Mucosa of descending colon (tissue), 3 donors: Measurements from ENCODE around the gene NCOA4. TPM values are rescaled to one million over a fixed set of nuclear protein-coding genes. Genes with fewer than 3 reads are reported as not detected.

ENCODE experiments used
- ATAC-seq: fragments of 200-7000 bp; cut with Tn5 transposase; one replicate; pipeline ENCODE4 v1.9.1; 2020; ENCODE audit warnings: mild to moderate bottlenecking, moderate library complexity
- DNase-seq, 3 donors: peaks; one replicate each; pipeline ENCODE4 v3.0.0-alpha.2; 2020
- H3K36me3 ChIP-seq: fragments of 200-600 bp; one replicate; pipeline ENCODE4 v1.8.0; 2021; ENCODE audit warnings: low read depth, mild to moderate bottlenecking
- H3K4me1 ChIP-seq: fragments of 200-600 bp; one replicate; pipeline ENCODE4 v1.8.0; 2021; ENCODE audit warnings: low read depth, mild to moderate bottlenecking
- H3K4me3 ChIP-seq: fragments of 200-600 bp; one replicate; pipeline ENCODE4 v1.8.0; 2021; ENCODE audit warnings: mild to moderate bottlenecking
- H3K9me3 ChIP-seq: fragments of 200-600 bp; one replicate; pipeline ENCODE4 v1.8.0; 2021; ENCODE audit warnings: mild to moderate bottlenecking
- intact Hi-C, 2 donors: fragments of 100-400 bp; cut with DNase I in 1 of 2; cut with micrococcal nuclease in 1 of 2; formaldehyde crosslinking; loops; one replicate each; pipeline versions ENCODE4 v1.11.0 to v1.11.1; 2022; cut with DNase I, micrococcal nuclease
- total RNA-seq, 3 donors: library from RNA; stranded (reverse); fragmentation: NEBNext Ultra II Directional in 2 of 3; extraction: Animal tissue kit (Norgen Biotek cat#: 25700) in 2 of 3; gene quantifications; one replicate each; pipeline versions ENCODE4 v1.2.1 to v1.2.4, GENCODE V29; 2021 to 2023
- TF ChIP-seq, protein P1 (sequence below): fragments of 200-600 bp; IDR thresholded peaks from one replicate; pipeline ENCODE4 v1.8.0; 2022; ENCODE audit warnings: antibody characterized with exemption, mild to moderate bottlenecking
- donor health status: DM: no; HTN: no; CAD: no; lungs with moderate emphysema.
- donor health status: DM: no; HTN: no; CAD: no.
- donor health status: DM: no; HTN: yes; CAD: no.

Gene NCOA4
- total RNA-seq, 3 donors from 2014 or later = 183 to 206 (median 193) TPM

DNA sequence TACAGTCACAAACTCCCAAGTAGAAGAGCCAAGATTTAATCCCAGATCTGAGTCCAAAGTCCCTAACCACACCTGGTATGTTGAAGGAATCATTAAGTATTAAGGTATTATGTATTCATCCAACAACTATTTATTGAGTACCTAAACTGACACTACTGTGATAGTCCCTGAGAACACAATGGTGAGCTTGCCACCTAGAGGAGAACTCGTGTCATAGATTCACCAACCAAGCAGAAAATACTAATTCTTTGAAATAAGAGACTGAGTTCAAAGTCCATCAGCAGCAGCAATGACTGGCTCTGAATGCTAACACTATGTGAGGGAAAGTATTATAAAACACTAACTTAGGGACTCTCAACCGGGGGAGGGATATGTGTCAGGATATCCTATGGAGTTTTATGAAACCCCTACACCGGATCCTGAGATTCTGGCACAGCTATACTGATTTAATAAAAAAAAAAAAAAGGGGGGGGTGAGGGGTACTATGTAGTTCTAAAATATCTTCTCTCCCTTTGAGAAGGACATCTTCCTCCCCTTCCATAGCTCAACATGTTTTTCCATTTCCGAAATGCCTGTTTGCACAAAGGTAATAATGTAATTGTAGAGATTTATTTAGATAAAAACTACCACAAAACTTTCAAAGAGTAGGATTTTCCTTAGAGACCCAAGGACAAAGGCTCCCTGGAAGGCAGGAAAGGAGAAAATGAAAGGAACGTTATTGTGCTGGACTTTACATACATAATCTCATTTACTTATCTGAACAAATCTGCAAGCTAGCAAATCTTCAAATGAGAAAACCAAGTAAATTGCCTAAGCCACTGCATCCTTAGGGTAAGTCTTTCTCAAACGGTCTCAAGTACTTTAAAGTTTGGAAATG is 1.6 kb downstream of the NCOA4 start:
- TF ChIP-seq, protein P1, sequence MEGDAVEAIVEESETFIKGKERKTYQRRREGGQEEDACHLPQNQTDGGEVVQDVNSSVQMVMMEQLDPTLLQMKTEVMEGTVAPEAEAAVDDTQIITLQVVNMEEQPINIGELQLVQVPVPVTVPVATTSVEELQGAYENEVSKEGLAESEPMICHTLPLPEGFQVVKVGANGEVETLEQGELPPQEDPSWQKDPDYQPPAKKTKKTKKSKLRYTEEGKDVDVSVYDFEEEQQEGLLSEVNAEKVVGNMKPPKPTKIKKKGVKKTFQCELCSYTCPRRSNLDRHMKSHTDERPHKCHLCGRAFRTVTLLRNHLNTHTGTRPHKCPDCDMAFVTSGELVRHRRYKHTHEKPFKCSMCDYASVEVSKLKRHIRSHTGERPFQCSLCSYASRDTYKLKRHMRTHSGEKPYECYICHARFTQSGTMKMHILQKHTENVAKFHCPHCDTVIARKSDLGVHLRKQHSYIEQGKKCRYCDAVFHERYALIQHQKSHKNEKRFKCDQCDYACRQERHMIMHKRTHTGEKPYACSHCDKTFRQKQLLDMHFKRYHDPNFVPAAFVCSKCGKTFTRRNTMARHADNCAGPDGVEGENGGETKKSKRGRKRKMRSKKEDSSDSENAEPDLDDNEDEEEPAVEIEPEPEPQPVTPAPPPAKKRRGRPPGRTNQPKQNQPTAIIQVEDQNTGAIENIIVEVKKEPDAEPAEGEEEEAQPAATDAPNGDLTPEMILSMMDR = peak; percentile 48
- peak; percentile 70 for ATAC-seq
- Histone ChIP-seq H3K4me3 (no peak overlapping the region), H3K36me3 (no peaks in the 10 kb centered on the region), H3K9me3 (no peaks in the 10 kb centered on the region), H3K4me1 (peaks cover 56% of the 10 kb centered on the region)
- intact Hi-C loops = no loop called here
- DNase-seq = peak in 1 of 3 donors; percentile 54

GRCh38 chr10:46026106-46026505 is 4.3 kb downstream of the NCOA4 start:
- peaks cover 75% of the 10 kb centered on the region for H3K4me1 ChIP-seq
- DNase-seq = no peak
- H3K4me3 ChIP-seq = no peak overlapping the region
- TF ChIP-seq, protein P1 = no peak
- no peaks in the 10 kb centered on the region for H3K9me3 ChIP-seq
- no peak for ATAC-seq
- intact Hi-C loops = no loop called here
- H3K36me3 ChIP-seq = no peaks in the 10 kb centered on the region

DNA sequence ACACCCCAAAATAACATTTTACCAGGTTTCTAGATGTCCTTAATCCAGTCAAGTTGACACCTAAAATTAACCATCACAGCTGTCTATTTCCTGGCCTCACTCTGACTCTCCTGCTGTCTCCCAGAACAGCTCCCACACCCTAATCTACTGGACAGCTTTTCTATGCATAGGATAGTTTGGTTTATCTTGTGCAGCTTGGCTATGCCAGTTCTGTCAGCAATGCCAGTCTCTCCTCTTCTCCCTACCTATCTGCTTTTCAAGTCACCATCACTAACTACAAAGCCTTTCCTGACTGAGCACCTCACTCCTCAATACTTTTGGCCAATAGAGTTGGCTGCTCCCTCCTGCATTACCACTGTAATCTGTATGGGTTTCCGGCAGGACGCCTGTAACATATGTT is 5.0 kb downstream of the NCOA4 start:
- TF ChIP-seq, protein P1 = no peak
- intact Hi-C loops = no loop called here
- ATAC-seq (no peak), DNase-seq (no peak)
- Histone ChIP-seq H3K4me3 (no peak overlapping the region), H3K9me3 (no peaks in the 10 kb centered on the region), H3K4me1 (peaks cover 75% of the 10 kb centered on the region), H3K36me3 (no peaks in the 10 kb centered on the region)

- H3K9me3 ChIP-seq = no peaks in the 10 kb centered on the region
- DNase-seq = no peak
- no peaks in the 10 kb centered on the region for H3K36me3 ChIP-seq
- no peak overlapping the region for H3K4me3 ChIP-seq
- peaks cover 80% of the 10 kb centered on the region for H3K4me1 ChIP-seq
- TF ChIP-seq, protein P1 = no peak
- intact Hi-C loops = no loop called here
- no peak for ATAC-seq
Observed at GRCh38 chr10:46024948-46025347, 5.5 kb downstream of the NCOA4 start.

- H3K36me3 ChIP-seq = no peaks in the 10 kb centered on the region
Observed at GRCh38 chr10:46022978-46023702, 7.3 kb downstream of the NCOA4 start.

More at GRCh38 chr10:46022978-46023702, 7.3 kb downstream of the NCOA4 start:
- Histone ChIP-seq H3K4me1 (peaks cover 74% of the 10 kb centered on the region), H3K4me3 (peak overlapping the region; percentile 20), H3K9me3 (no peaks in the 10 kb centered on the region)
- TF ChIP-seq, protein P1 = no peak
- DNase-seq = peak; percentile 91 to 95 (median 93)
- ATAC-seq = peak; percentile 97
- intact Hi-C loops = no loop called here
